CD4-positive, alpha-beta T cell treated with Interleukin-6 for 4 hours (primary cell): ENCODE measurements around the gene FERMT3.
A peak's percentile ranks its signal among the peaks of the same experiment; 100 is the strongest.
"Not testable (repeated sequence)": the region's sequence is repeated elsewhere in the genome, so short reads cannot be mapped to it uniquely, and the experiment has no call there.

Experiments used
- DNase-seq: peaks from one replicate; pipeline ENCODE4 v3.0.0-alpha.2; 2020; ENCODE audit warnings: mixed read lengths

Gene FERMT3

DNA sequence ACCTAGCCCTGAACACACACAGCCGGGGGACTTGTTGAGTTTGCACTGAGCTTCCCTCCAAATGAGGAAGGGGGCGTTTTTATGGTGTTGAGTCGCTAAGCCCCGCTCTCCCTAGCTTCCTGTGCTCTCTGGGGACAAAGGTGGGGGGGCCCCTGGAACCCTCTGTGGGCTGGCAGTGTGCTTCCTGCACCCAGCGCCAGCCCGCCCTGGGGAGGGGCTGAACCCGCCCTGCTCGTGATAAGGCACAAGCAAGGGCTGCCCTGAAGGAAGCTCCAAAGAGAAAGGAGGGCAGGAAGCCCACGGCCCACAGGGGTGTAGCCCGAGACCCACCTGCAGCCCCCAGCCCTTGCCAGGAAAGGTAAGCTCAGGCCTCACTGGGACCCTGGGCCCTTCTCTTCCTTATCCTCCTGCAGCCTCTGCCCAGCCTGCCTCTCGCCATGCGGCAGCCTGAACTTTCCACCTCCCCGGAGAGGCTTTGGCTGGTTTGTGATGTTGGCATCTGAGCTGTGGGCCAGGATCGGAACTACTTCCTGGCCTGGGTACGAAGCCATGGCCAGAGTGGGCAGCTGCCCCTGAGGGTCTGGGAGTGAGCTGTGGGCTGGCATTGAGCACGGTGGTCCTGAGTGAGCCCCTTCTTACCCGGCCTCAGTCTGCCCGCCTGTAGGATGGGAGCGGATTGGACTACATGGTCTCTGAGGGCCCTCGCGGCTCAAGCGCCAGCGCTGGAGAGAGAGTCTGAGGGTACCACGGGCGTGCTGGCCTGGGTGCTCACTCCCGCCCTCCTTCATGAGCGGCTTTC is at the start of gene FERMT3:
FERMT3 (plus strand) TSS at position 265 of the 799 bp plus-strand sequence. CDS start 644 bp downstream, outside the sequence.
- peak; percentile 90 for DNase-seq

DNA sequence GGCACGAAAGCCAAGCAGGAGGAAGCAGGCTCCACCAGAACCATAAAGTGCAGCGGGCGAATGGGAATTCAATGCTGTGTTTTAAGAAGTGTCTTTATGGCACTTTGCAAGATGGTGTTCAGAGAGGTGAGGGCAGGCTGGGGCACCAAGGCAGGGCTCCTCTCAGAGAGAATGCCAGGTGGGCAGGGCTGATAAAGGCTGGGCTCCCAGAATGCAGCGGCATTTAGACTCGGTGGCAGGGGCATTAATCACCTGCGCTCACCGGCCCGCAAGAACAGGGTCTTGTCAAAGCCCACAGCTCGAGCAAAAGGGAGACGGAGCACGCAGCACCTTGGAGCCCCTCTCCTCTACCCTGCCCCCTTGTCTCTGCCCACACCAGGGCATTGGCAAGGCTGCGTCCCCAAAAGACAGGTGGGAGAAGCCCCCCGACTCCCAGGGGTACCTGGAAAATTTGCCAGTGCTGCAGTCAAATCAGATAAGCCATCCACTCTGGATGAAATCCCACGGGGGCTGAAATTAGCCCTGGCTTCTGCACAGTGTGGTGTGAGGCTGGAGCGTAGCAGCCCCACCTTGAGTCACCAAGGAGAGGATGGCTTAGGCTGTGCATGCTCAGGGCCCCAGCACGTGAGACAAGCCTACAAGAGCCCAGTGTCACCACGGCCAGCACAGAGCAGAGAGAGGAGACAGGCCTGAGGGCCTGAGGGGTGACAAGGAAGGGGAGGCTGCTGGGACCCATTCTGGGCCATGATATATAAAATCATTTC is 48.7 kb upstream of the FERMT3 start:
- DNase-seq = no peak

GRCh38 chr11:64161037-64161436 is 45.5 kb upstream of the FERMT3 start:
- no peak for DNase-seq

DNA sequence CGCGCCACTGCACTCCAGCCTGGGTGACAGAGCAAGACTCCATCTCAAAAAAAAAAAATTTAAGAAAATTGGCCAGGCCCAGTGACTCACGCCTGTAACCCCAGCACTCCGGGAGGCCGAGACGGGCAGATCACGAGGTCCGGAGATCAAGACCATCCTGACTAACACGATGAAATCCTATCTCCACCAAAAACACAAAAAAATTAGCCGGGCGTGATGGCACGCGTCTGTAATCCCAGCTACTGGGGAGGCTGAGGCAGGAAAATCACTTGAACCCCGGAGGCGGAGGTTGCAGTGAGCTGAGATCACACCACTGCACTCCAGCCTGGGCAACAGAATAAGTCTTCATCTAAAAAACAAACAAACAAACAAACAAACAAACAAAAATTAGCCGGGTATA is 43.8 kb upstream of the FERMT3 start:
- not testable (repeated sequence) for DNase-seq

DNA sequence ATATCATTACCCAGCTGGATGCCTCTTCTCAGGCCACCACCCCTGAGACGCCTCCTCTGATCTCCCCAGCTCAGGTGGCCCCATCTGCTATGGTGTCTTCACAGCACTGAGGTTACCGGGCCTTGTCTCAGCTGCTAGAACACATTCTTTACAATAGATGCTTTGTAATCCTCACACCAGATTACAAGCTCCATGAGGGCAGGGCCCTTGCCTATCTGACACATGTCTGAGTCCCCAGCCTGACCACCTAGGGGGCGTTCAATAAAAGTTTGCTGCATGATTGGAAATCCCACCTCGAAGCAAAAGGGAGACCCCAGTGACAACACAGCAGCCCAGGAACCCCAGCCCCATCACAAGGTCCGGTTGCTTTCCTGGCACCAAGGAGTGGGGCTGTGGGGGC is 42.6 kb upstream of the FERMT3 start:
- no peak for DNase-seq

DNA sequence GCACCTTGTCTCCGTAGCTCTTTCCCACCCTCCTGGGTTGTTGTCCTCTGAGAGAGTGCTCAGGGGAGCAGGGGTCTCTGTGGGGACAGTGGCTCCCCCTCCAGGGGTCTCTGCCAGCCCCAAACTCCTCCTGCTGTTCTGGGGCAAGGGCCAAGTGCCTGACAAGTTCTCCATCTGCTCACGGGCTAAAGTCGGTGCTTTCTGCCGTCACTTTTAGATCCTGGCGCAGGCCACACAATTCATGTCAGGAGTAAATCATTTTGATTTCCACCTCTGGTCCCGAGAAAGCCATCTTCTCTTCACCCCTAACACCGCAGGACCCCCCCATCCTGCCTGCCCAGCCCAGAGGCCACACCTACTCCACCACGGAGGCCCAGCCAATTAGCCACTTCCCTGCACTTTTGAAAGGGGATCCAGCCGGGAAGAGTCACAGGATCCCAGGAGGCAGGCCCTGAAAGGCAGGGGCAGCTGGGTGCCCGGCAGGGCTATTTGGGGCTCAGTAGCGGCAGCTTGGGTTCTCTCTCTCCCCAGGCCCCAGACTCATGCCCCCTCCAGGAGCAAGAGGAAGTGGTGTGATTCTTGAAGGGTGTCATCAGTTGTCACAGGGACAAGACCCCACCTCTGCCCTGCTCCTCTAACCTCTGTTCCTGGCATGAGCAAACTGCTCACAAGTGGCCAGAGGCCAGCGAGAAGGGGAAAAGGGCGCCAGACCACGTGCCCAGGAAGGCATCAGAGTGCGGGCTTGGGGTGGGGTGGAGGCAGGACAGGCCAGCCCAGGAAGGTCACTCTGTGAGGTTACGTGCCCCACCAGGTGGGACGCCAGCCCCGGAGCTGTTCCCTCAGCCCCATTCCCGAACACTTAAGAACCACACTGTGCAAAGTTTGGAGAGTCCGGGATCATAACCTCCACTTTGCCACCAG is 41.9 kb upstream of the FERMT3 start:
- DNase-seq = no peak

DNA sequence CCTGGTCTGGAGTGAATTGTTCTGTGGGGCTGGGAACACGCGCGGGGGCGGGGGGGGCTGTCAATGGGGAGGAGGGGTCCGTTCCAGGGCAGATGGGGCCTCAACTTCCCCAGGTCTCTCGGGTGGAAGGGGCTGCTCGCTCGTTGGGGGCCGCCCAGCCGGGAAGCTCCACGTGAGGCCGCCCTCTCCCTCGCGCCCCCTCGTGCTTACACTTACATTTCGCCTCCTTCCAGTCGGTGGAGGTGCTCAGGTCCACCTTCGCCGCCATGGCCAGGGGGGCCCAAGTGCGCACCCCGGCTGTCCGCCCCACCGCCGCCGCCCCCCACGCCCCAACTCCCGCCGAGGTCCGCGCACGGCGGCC is 41.1 kb upstream of the FERMT3 start:
- peak; percentile 38 for DNase-seq

- peak; percentile 87 for DNase-seq
These were observed 40.5 kb upstream of the FERMT3 start, which contains the start of gene MACROD1 for GRCh38 chr11:64165842-64166635. Gene MACROD1, minus strand, starts transcription at chr11:64166113. Its CDS starts 119 bp downstream, at chr11:64165994.

DNA sequence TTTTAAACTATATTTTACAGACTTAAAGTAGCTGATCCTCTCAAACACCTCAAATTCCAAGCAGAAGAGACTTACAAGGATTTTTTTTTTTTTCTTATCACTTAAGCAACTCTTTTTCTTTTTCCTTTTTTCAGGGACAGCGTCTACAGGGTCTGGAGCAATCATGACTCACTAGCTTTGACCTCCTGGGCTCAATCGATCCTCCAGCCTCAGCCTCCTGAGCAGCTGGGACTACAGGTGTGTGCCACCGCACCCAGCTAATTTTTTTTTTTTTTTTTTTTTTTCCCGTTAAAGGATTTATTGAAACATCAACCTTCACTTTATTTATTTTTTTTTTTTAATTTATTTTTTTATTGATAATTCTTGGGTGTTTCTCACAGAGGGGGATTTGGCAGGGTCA is 36.1 kb upstream of the FERMT3 start:
- DNase-seq = no peak

DNA sequence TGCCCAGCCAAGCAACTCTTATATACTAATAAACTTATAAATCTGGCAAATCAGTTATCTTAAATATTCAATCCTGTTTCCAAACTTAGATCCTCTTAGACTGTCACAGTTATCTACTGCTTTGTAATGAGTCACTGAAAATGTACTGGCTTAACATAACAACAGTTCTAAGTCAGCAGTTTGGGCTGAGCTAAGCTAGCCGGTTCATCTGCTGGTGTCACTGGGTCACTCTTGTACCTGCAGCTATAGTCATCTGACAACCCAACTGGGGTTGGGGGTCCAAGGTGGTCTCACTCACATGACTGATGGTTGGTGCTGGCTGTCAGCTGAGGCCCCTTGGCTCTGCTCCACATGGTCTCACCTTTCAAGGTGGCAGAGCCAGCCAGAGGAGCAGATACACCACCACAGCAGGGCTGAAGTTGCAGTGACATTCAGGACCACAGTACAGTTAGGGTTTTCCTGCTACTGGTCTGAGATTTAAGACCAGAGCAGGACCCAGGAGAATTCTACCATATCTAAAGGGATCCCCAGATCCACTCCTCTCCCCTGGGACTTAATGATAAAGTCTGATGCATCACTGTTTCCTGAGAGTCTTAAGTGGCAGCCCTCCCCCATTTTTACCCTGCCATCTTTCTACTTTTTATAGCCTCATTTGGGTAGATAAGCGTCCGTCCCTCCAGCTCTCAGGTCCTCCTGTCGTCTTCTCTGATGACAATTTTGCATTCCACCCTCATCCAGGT is 32.7 kb upstream of the FERMT3 start:
- no peak for DNase-seq

GRCh38 chr11:64176751-64177150 is 29.8 kb upstream of the FERMT3 start:
- no peak for DNase-seq

DNA sequence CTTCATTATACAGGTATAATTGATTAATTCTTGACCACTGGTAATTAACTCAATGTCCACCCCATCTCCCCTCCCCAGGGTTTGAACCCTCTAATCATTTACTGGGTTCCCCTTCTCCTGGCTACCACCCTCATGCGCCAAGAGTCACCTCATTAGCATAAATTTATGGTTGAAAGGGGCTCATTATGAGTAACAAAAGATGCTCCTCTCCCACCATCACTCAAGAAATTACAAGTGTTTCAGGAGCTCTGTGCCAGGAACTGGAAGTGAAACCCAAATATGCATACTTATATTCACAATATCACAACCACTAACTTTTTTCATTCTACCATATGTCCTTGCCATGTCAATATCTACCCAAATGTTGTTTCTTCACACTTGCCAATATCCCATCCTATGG is 28.3 kb upstream of the FERMT3 start:
- no peak for DNase-seq

- no peak for DNase-seq
These were observed 27.4 kb upstream of the FERMT3 start for GRCh38 chr11:64178951-64179639.

GRCh38 chr11:64180891-64181290 is 25.6 kb upstream of the FERMT3 start:
- DNase-seq = no peak

DNA sequence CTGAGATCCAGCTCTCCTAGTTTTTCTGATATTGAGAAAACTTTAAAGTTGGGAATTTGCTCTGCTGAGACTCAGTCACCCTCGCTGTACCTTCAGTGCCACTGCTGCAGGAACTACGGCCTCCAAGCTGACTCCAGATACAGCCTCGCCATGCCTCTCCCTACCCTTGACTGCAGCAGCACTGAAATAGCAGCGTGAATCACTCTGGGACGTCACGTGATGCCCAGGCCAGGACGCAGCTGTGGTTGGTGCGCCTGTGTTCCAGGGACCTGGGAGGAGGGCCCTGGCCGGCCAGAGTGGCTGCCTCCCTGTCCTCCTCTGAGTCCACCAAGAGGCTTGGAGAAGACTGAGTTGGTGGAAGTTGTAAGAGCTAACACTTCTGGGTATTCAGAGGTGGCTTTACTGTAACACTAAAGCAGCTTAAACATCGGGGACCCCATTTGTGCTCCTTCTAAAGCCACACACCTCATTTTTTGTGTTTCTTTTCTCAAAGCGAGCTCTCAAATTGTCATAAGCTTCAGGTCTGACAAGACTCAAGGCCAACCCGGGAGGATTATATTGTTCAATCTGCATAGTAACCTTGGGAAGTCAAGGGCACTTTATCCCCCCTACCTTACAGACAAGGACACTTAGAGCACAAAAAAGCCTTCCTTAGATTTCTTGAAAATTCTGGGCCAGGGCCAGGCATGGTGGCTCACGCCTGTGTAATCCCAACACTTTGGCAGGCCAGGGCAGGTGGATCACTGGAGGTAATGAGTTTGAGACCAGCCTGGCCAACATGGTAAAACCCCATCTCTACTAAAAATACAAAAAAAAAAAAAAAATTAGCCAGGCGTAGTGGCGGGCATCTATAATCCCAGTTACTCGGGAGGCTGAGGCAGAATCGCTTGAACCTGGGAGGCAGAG is 24.8 kb upstream of the FERMT3 start:
- DNase-seq = peak; percentile 49

DNA sequence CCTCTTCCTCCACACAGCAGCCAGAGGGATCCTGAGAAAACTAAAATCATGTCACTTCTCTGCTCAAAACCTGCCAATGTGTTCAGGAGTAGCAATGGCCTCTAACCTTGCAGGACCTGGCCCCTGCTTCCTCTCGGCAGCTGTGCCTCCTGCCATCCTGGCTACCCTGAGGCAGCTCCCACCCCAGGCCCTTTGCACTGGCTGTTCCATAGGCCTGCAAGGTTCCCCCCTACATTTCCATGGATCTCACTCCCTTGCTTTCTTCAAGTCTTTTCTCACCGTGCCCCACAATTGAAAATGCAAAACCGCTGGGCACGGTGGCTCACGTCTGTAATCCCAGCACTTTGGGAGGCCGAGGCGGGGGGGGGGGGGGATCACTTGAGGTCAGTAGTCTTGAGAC is 22.6 kb upstream of the FERMT3 start:
- no peak for DNase-seq

DNA sequence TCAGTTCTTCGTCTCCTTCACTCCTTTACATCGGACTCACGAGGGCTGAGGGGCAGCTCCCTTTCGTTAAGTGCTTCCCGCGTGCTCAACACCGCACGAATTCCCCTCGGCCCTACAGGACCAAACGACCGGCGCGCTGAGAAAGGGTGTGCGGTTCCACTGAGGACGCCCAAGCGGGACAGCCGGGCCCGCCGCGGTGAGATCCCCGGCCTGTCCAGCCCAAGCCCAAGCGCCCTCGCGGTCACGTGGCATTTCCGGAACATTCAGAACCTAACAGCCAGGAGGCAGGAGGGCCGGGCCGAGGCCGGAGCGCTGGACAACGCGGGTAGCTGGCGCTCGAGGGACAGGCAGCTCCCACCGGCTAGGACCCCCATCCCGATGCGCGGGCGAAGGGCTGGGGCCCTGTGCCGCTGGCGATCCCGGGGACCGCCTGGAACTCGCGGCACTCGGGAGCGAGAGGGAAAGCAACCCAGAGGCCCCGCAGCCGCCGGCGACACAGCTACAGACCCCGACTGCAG is 21.3 kb upstream of the FERMT3 start:
- peak; percentile 37 for DNase-seq

GRCh38 chr11:64185693-64186491 is 20.6 kb upstream of the FERMT3 start, which contains the start of gene STIP1:
Gene STIP1, plus strand, starts transcription at chr11:64186171. Its CDS starts 91 bp downstream, at chr11:64186262.
- peak; percentile 97 for DNase-seq
